Left hindlimb (tissue), 1 donor: ENCODE results near the gene ACOT7.
"Not testable (repeated sequence)": the region's sequence is repeated elsewhere in the genome, so short reads cannot be mapped to it uniquely, and the experiment has no call there.

Source experiments
- DNase-seq: peaks from one replicate; pipeline ENCODE4 v3.0.0-alpha.2; 2018

ACOT7 gene

GRCh38 chr1:6393400-6394187 is at the start of gene ACOT7:
TSS of gene ACOT7 (minus strand) at chr1:6393767. CDS start at chr1:6393399, 368 bp downstream.
- peak; percentile 93 for DNase-seq

GRCh38 chr1:6441586-6441985 is 48.0 kb upstream of the ACOT7 start:
- DNase-seq: no peak

GRCh38 chr1:6440198-6441126 is 46.9 kb upstream of the ACOT7 start:
- DNase-seq: no peak

- no peak for DNase-seq
These were observed 44.5 kb upstream of the ACOT7 start for GRCh38 chr1:6438047-6438525.

GRCh38 chr1:6437012-6437700 is 43.6 kb upstream of the ACOT7 start:
- DNase-seq: not testable (repeated sequence)

- DNase-seq: not testable (repeated sequence)
These were observed 42.7 kb upstream of the ACOT7 start for GRCh38 chr1:6436277-6436676.

GRCh38 chr1:6435547-6435946 is 42.0 kb upstream of the ACOT7 start:
- DNase-seq: no peak

GRCh38 chr1:6435129-6435528 is 41.6 kb upstream of the ACOT7 start:
- DNase-seq: no peak

GRCh38 chr1:6434186-6434585 is 40.6 kb upstream of the ACOT7 start:
- DNase-seq: no peak

GRCh38 chr1:6431645-6432579 is 38.3 kb upstream of the ACOT7 start:
- not testable (repeated sequence) for DNase-seq

- DNase-seq: not testable (repeated sequence)
These were observed 36.3 kb upstream of the ACOT7 start for GRCh38 chr1:6429660-6430411.

- not testable (repeated sequence) for DNase-seq
These were observed 34.9 kb upstream of the ACOT7 start for GRCh38 chr1:6428453-6428852.

GRCh38 chr1:6427441-6428390 is 34.1 kb upstream of the ACOT7 start:
- DNase-seq: no peak

GRCh38 chr1:6426972-6427350 is 33.4 kb upstream of the ACOT7 start:
- no peak for DNase-seq

- no peak for DNase-seq
These were observed 32.9 kb upstream of the ACOT7 start for GRCh38 chr1:6426277-6426971.

GRCh38 chr1:6425658-6426057 is 32.1 kb upstream of the ACOT7 start:
- no peak for DNase-seq

- DNase-seq: no peak
These were observed 31.3 kb upstream of the ACOT7 start, which contains the start of gene ESPN for GRCh38 chr1:6424619-6425593. TSS of gene ESPN (plus strand) at chr1:6424776. CDS start at chr1:6424956, 180 bp downstream.
